OCI-LY1 (cell line): ENCODE results near the gene TOM1L2.

Experiments used
- H2AFZ ChIP-seq: fragments of 200-600 bp; sonication (generic), shearing (Covaris generic); 2 replicates; pipeline ENCODE4 v1.6.0; 2014; ENCODE audit warnings: antibody characterized with exemption, mild to moderate bottlenecking, low read length
- H3F3A ChIP-seq: fragments of 200-600 bp; sonication (generic), shearing (Covaris generic); 2 replicates; pipeline ENCODE4 v1.6.0; 2014; ENCODE audit warnings: mild to moderate bottlenecking, antibody characterized with exemption, low read length, moderate library complexity; ENCODE audit not compliant: insufficient read depth
- H3K27ac ChIP-seq: fragments of 200-600 bp; sonication (generic); 2 replicates; pipeline ENCODE4 v1.5.1; 2014; ENCODE audit warnings: low read length, mixed run types, mild to moderate bottlenecking, low read depth; ENCODE audit not compliant: poor library complexity, severe bottlenecking
- H3K27me3 ChIP-seq: fragments of 200-600 bp; sonication (generic); 2 replicates; pipeline ENCODE4 v1.6.0; 2014; ENCODE audit warnings: antibody characterized with exemption, mild to moderate bottlenecking, low read length, moderate library complexity; ENCODE audit not compliant: insufficient read depth
- H3K36me3 ChIP-seq: fragments of 200-600 bp; sonication (generic); 2 replicates; pipeline ENCODE4 v1.6.1; 2014; ENCODE audit warnings: mild to moderate bottlenecking, antibody characterized with exemption, low read length, moderate library complexity, mixed read lengths; ENCODE audit not compliant: insufficient read depth
- H3K4me1 ChIP-seq: fragments of 200-600 bp; sonication (generic); 2 replicates; pipeline ENCODE4 v1.5.1; 2014; ENCODE audit warnings: mild to moderate bottlenecking, low read length, moderate library complexity; ENCODE audit not compliant: insufficient read depth, severe bottlenecking
- H3K4me2 ChIP-seq: fragments of 200-600 bp; sonication (generic), shearing (Covaris generic); 2 replicates; pipeline ENCODE4 v1.6.1; 2014; ENCODE audit warnings: low read length
- H3K4me3 ChIP-seq: fragments of 200-600 bp; sonication (generic); 2 replicates; pipeline ENCODE4 v1.5.1; 2014; ENCODE audit warnings: low read length, low read depth, mild to moderate bottlenecking, mixed read lengths; ENCODE audit not compliant: poor library complexity, severe bottlenecking
- H3K79me2 ChIP-seq: fragments of 200-600 bp; shearing (Covaris generic); 2 replicates; pipeline ENCODE4 v1.6.1; 2016; ENCODE audit warnings: mixed run types, low read length, mixed read lengths; ENCODE audit not compliant: insufficient read depth
- H3K9ac ChIP-seq: fragments of 200-600 bp; sonication (generic), shearing (Covaris generic); 2 replicates; pipeline ENCODE4 v1.6.1; 2014; ENCODE audit warnings: mild to moderate bottlenecking, low read length, mixed read lengths
- H3K9me2 ChIP-seq: fragments of 200-600 bp; sonication (generic), shearing (Covaris generic); 2 replicates; pipeline ENCODE4 v1.6.1; 2014; ENCODE audit warnings: low read depth, mild to moderate bottlenecking, low read length, mixed read lengths
- H3K9me3 ChIP-seq: fragments of 200-600 bp; shearing (Covaris generic); 2 replicates; pipeline ENCODE4 v1.6.1; 2014; ENCODE audit warnings: low read length, mixed read lengths
- H4K20me1 ChIP-seq: fragments of 200-600 bp; sonication (generic), shearing (Covaris generic); 2 replicates; pipeline ENCODE4 v1.6.0; 2016; ENCODE audit warnings: mild to moderate bottlenecking, low read length; ENCODE audit not compliant: insufficient read depth
- EZH2 ChIP-seq: fragments of 200-600 bp; sonication (generic), shearing (Covaris generic); IDR thresholded peaks from 2 replicates; pipeline ENCODE4 v1.8.0; 2017; ENCODE audit warnings: borderline replicate concordance, mixed run types, mild to moderate bottlenecking, antibody characterized with exemption, low read length, moderate library complexity, mixed read lengths
- TF ChIP-seq, protein P1 (sequence below): fragments of 200-600 bp; sonication (generic), shearing (Covaris generic); IDR thresholded peaks from 2 replicates; pipeline ENCODE4 v1.5.1; 2017; ENCODE audit warnings: mild to moderate bottlenecking, antibody characterized with exemption, low read length, moderate library complexity, mixed read lengths

Gene TOM1L2

DNA sequence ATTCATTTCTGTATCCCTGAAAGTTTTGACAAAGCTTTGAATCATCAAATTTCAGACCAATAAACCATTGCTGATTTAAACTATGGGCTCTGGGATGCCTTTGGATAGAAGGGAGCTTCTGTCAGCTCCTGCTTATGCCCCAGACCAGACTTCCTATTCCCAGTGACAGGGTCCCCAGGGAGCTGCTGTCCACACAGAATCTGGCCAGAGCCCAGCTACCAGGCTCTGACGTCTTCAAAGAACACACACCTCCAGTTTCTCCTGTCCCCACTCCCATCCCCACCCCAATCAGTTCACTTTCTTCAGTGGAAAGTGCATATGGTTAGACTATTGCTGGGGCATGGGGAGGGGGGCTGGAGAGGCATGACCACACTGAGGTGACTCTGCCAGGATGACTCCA, 83.8 kb downstream of the TOM1L2 start:
- Histone ChIP-seq H3K27ac (no peak overlapping the region), H3K79me2 (no peaks in the 10 kb centered on the region), H3K9me2 (no peaks in the 10 kb centered on the region), H2AFZ (no peak overlapping the region), H3F3A (no peaks in the 10 kb centered on the region), H4K20me1 (no peaks in the 10 kb centered on the region), H3K4me1 (no peaks in the 10 kb centered on the region), H3K9me3 (no peaks in the 10 kb centered on the region), H3K27me3 (no peaks in the 10 kb centered on the region), H3K9ac (no peak overlapping the region), H3K4me2 (no peak overlapping the region), H3K4me3 (no peak overlapping the region), H3K36me3 (no peaks in the 10 kb centered on the region; the same call in 1 of the 2 replicates)
- TF ChIP-seq EZH2 = no peak
- TF ChIP-seq, protein P1, sequence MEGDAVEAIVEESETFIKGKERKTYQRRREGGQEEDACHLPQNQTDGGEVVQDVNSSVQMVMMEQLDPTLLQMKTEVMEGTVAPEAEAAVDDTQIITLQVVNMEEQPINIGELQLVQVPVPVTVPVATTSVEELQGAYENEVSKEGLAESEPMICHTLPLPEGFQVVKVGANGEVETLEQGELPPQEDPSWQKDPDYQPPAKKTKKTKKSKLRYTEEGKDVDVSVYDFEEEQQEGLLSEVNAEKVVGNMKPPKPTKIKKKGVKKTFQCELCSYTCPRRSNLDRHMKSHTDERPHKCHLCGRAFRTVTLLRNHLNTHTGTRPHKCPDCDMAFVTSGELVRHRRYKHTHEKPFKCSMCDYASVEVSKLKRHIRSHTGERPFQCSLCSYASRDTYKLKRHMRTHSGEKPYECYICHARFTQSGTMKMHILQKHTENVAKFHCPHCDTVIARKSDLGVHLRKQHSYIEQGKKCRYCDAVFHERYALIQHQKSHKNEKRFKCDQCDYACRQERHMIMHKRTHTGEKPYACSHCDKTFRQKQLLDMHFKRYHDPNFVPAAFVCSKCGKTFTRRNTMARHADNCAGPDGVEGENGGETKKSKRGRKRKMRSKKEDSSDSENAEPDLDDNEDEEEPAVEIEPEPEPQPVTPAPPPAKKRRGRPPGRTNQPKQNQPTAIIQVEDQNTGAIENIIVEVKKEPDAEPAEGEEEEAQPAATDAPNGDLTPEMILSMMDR = no peak

DNA sequence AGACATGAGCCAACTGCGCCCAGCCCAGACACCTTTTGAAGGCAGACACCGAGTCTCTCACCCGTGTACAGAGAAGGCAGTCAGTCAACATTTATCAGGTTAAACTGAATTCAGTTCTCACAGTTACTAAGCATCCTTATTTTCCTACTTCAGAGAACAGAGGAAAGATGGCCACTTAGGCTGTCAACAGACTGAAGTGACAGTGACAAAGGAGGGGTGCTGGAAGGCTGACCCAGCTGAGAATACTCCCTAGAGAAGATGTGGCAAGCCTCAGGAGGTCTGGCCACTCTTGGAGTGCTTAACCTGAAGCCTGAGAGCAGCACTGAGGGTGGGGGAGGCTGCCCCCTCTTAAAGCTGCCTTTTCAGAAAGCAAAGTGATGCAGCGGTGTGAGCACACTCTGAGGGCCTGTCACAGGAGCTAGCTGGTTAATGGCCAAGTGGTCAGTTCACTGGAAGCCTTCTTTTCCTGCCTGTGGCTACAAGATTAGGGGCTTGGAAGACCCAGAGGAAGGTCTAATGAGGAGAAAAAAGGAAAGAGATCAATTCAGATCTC, 84.4 kb downstream of the TOM1L2 start:
- H3K79me2 ChIP-seq = no peaks in the 10 kb centered on the region
- no peak overlapping the region for H2AFZ ChIP-seq
- no peak overlapping the region for H3K9ac ChIP-seq
- no peak for TF ChIP-seq EZH2
- TF ChIP-seq, protein P1 = no peak
- no peaks in the 10 kb centered on the region for H3F3A ChIP-seq
- no peak overlapping the region for H3K4me3 ChIP-seq
- H3K4me1 ChIP-seq = no peaks in the 10 kb centered on the region
- H3K9me3 ChIP-seq = no peaks in the 10 kb centered on the region
- H3K36me3 ChIP-seq = no peaks in the 10 kb centered on the region; the same call in 1 of the 2 replicates
- no peaks in the 10 kb centered on the region for H4K20me1 ChIP-seq
- H3K27ac ChIP-seq = no peak overlapping the region
- H3K4me2 ChIP-seq = no peak overlapping the region
- no peaks in the 10 kb centered on the region for H3K9me2 ChIP-seq
- no peaks in the 10 kb centered on the region for H3K27me3 ChIP-seq

DNA sequence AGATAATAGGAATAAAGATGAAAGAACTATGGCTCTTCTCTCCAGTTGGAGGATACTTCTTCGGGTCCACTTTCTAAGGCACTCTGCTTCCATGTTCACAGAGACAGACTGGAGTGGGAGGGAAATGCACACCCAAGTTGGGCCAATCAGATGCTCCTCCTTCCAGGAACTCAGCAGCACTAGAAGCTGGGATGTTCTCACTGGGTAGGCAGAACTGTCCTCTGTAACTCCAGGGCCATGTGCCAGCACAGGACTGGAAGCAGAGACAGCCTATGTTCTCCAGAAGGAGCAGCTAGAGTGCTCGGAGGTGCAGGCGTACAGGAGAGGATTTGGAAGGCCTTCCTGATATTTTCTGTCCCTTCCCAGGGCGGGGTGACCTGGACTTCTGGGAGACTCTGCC, 85.5 kb downstream of the TOM1L2 start:
- H3K4me2 ChIP-seq = no peak overlapping the region
- no peak overlapping the region for H3K4me3 ChIP-seq
- no peak for TF ChIP-seq EZH2
- TF ChIP-seq, protein P1 = no peak
- no peak overlapping the region for H3K9ac ChIP-seq
- H3K27me3 ChIP-seq = no peaks in the 10 kb centered on the region
- H3K27ac ChIP-seq = no peak overlapping the region
- H3K79me2 ChIP-seq = no peaks in the 10 kb centered on the region
- H3K36me3 ChIP-seq = no peaks in the 10 kb centered on the region
- H3K9me3 ChIP-seq = no peaks in the 10 kb centered on the region
- H3K4me1 ChIP-seq = no peaks in the 10 kb centered on the region
- H2AFZ ChIP-seq = no peak overlapping the region
- H3K9me2 ChIP-seq = no peaks in the 10 kb centered on the region
- H3F3A ChIP-seq = no peaks in the 10 kb centered on the region
- no peaks in the 10 kb centered on the region for H4K20me1 ChIP-seq
